ENCODE data around the gene CHST2. TPM values are rescaled to one million over a fixed set of nuclear protein-coding genes. Genes with fewer than 3 reads are reported as not detected.

CHST2 gene
- total RNA-seq, 1 donor from 2014 or later, result 41.6 TPM

GRCh38 chr3:143168855-143169192 is 49.3 kb downstream of the CHST2 start:
- H3K27ac Mint-ChIP-seq (ENCODE audit: unreplicated experiment), result no peak overlapping the region
- peaks cover 9% of the 10 kb centered on the region for H3K9me3 Mint-ChIP-seq (ENCODE audit: unreplicated experiment)
- H3K4me3 Mint-ChIP-seq (ENCODE audit: unreplicated experiment), result no peak overlapping the region
- TF ChIP-seq CTCF (IDR thresholded peaks at IDR 0.05), result no peak
- H3K4me1 Mint-ChIP-seq (ENCODE audit: unreplicated experiment), result peaks cover 51% of the 10 kb centered on the region
- H3K27me3 Mint-ChIP-seq (ENCODE audit: unreplicated experiment), result no peaks in the 10 kb centered on the region
- no peak for DNase-seq (ENCODE audit: extremely low spot score, unreplicated experiment)
- H3K36me3 Mint-ChIP-seq (ENCODE audit: unreplicated experiment), result no peaks in the 10 kb centered on the region

GRCh38 chr3:143170074-143170473 is 50.5 kb downstream of the CHST2 start:
- Mint-ChIP-seq H3K27me3 (ENCODE audit: unreplicated experiment) (no peaks in the 10 kb centered on the region), H3K36me3 (ENCODE audit: unreplicated experiment) (no peaks in the 10 kb centered on the region), H3K9me3 (ENCODE audit: unreplicated experiment) (peaks cover 17% of the 10 kb centered on the region), H3K4me3 (ENCODE audit: unreplicated experiment) (no peak overlapping the region), H3K4me1 (ENCODE audit: unreplicated experiment) (peaks cover 51% of the 10 kb centered on the region), H3K27ac (ENCODE audit: unreplicated experiment) (peak overlapping the region; percentile 86)
- DNase-seq (ENCODE audit: extremely low spot score, unreplicated experiment), result no peak
- TF ChIP-seq CTCF (IDR thresholded peaks at IDR 0.05), result no peak

- Mint-ChIP-seq H3K4me1 (ENCODE audit: unreplicated experiment) (peaks cover 51% of the 10 kb centered on the region), H3K4me3 (ENCODE audit: unreplicated experiment) (no peak overlapping the region), H3K36me3 (ENCODE audit: unreplicated experiment) (no peaks in the 10 kb centered on the region), H3K9me3 (ENCODE audit: unreplicated experiment) (peaks cover 17% of the 10 kb centered on the region), H3K27ac (ENCODE audit: unreplicated experiment) (peak overlapping the region; percentile 86), H3K27me3 (ENCODE audit: unreplicated experiment) (no peaks in the 10 kb centered on the region)
- no peak for DNase-seq (ENCODE audit: extremely low spot score, unreplicated experiment)
- TF ChIP-seq CTCF (IDR thresholded peaks at IDR 0.05), result no peak
These were observed 51.1 kb downstream of the CHST2 start for GRCh38 chr3:143170676-143171075.

- peak overlapping the region; percentile 86 for H3K27ac Mint-ChIP-seq (ENCODE audit: unreplicated experiment)
- no peak for DNase-seq (ENCODE audit: extremely low spot score, unreplicated experiment)
- no peaks in the 10 kb centered on the region for H3K36me3 Mint-ChIP-seq (ENCODE audit: unreplicated experiment)
- H3K4me3 Mint-ChIP-seq (ENCODE audit: unreplicated experiment), result peak overlapping the region; percentile 16
- H3K4me1 Mint-ChIP-seq (ENCODE audit: unreplicated experiment), result peaks cover 51% of the 10 kb centered on the region
- no peak for TF ChIP-seq CTCF (IDR thresholded peaks at IDR 0.05)
- H3K27me3 Mint-ChIP-seq (ENCODE audit: unreplicated experiment), result no peaks in the 10 kb centered on the region
- H3K9me3 Mint-ChIP-seq (ENCODE audit: unreplicated experiment), result peaks cover 17% of the 10 kb centered on the region
These were observed 51.8 kb downstream of the CHST2 start for GRCh38 chr3:143171141-143171980.

- H3K27ac Mint-ChIP-seq (ENCODE audit: unreplicated experiment), result peak overlapping the region; percentile 86
- no peaks in the 10 kb centered on the region for H3K36me3 Mint-ChIP-seq (ENCODE audit: unreplicated experiment)
- no peak for TF ChIP-seq CTCF (IDR thresholded peaks at IDR 0.05)
- no peaks in the 10 kb centered on the region for H3K27me3 Mint-ChIP-seq (ENCODE audit: unreplicated experiment)
- peaks cover 17% of the 10 kb centered on the region for H3K9me3 Mint-ChIP-seq (ENCODE audit: unreplicated experiment)
- peaks cover 51% of the 10 kb centered on the region for H3K4me1 Mint-ChIP-seq (ENCODE audit: unreplicated experiment)
- no peak for DNase-seq (ENCODE audit: extremely low spot score, unreplicated experiment)
- H3K4me3 Mint-ChIP-seq (ENCODE audit: unreplicated experiment), result no peak overlapping the region
These were observed 52.7 kb downstream of the CHST2 start for GRCh38 chr3:143172062-143172794.
